Panc1 (cell line): ENCODE measurements around the gene MED12L. TPM values are rescaled to one million over a fixed set of nuclear protein-coding genes. Genes with fewer than 3 reads are reported as not detected.

ENCODE experiments used
- ATAC-seq: fragments of 200-7000 bp; cut with Tn5 transposase; 2 replicates; pipeline ENCODE4 v1.9.1; 2020; ENCODE audit warnings: mild to moderate bottlenecking, moderate library complexity
- BruUV-seq: library from RNA; stranded (reverse); fragments of 400-500 nt; replicated peaks from 2 replicates; lab custom pipeline; 2021; lab: Mats Ljungman, UMichigan
- CTCF ChIA-PET: fragments of 300-600 bp; sonication (Branson Sonifier 250); formaldehyde crosslinking; loops from one replicate; lab custom pipeline; 2022; ENCODE audit warnings: antibody characterized with exemption; lab: Charles Lee
- POLR2A ChIA-PET: fragments of 300-600 bp; sonication (Branson Sonifier 250); formaldehyde crosslinking; loops from one replicate; lab custom pipeline; 2022; ENCODE audit warnings: antibody characterized with exemption; lab: Charles Lee
- DNase-seq: peaks from one replicate; pipeline ENCODE4 v3.0.0-alpha.2; 2010; ENCODE audit warnings: low read depth, low spot score
- H3K27ac ChIP-seq: 2 replicates; pipeline ENCODE4 v1.5.1; 2011; ENCODE audit warnings: mild to moderate bottlenecking, low read length, inconsistent platforms
- H3K27me3 ChIP-seq: fragments of 200-500 bp; sonication (Bioruptor generic); 2 replicates; pipeline ENCODE4 v1.6.0; 2014; ENCODE audit warnings: low read length, inconsistent platforms; ENCODE audit not compliant: control insufficient read depth, insufficient read depth
- H3K36me3 ChIP-seq: fragments of 200-500 bp; sonication (Bioruptor generic); 2 replicates; pipeline ENCODE4 v1.5.1; 2014; ENCODE audit warnings: inconsistent platforms, mild to moderate bottlenecking, low read length, moderate library complexity; ENCODE audit not compliant: control insufficient read depth, insufficient read depth
- H3K4me1 ChIP-seq: 2 replicates; pipeline ENCODE4 v1.5.1; 2011; ENCODE audit warnings: inconsistent platforms, mild to moderate bottlenecking, low read length, moderate library complexity; ENCODE audit not compliant: control insufficient read depth, insufficient read depth
- H3K4me3 ChIP-seq, 2 experiments: 2 replicates each; pipeline ENCODE4 v1.5.1; 2011 to 2012; ENCODE audit warnings: low read depth in 2 of 2, low read length in 2 of 2, mild to moderate bottlenecking in 2 of 2, inconsistent platforms in 1 of 2, moderate library complexity in 1 of 2
- H3K9me3 ChIP-seq: fragments of 200-500 bp; sonication (Bioruptor generic); 2 replicates; pipeline ENCODE4 v1.5.1; 2014; ENCODE audit warnings: low read depth, mild to moderate bottlenecking, inconsistent platforms, low read length, moderate library complexity; ENCODE audit not compliant: control insufficient read depth, insufficient read depth
- POLR2AphosphoS5 ChIP-seq: IDR thresholded peaks from 2 replicates; pipeline ENCODE4 v1.6.1; 2012; ENCODE audit warnings: mild to moderate bottlenecking, low read depth, low read length, moderate library complexity
- SIN3A ChIP-seq: IDR thresholded peaks from 2 replicates; pipeline ENCODE4 v1.6.1; 2012; ENCODE audit warnings: low read depth, mild to moderate bottlenecking, low read length, moderate library complexity, borderline replicate concordance; ENCODE audit not compliant: insufficient read depth
- TCF7L2 ChIP-seq: IDR thresholded peaks from 2 replicates; pipeline ENCODE4 v1.6.1; 2011; ENCODE audit warnings: mild to moderate bottlenecking, low read depth, low read length, inconsistent platforms
- in situ Hi-C: cut with HindIII; loops from 2 replicates; pipeline ENCODE4 v1.10.0; 2016; ENCODE audit warnings: low sequenced_read_pairs, low pct_unique_long_range_greater_than_20kb
- intact Hi-C: fragments of 100-400 bp; cut with micrococcal nuclease; formaldehyde crosslinking; loops from one replicate; pipeline ENCODE4 v1.10.0; 2022; ENCODE audit not compliant: unreplicated experiment
- total RNA-seq: library from RNA; stranded (reverse); gene quantifications from one replicate; pipeline ENCODE4 v1.2.1, GENCODE V29; 2021; ENCODE audit not compliant: unreplicated experiment
- TF ChIP-seq, protein P1 (sequence below): fragments of 450-650 bp; IDR thresholded peaks from 2 replicates; pipeline ENCODE4 v1.5.1; 2017; ENCODE audit warnings: mild to moderate bottlenecking
- TF ChIP-seq, protein P2 (sequence below), 2 experiments: IDR thresholded peaks; 2 replicates each; pipeline ENCODE4 v1.6.1; 2011 to 2012; ENCODE audit warnings: low read depth in 2 of 2, control low read depth in 1 of 2, low read length in 1 of 2, mild to moderate bottlenecking in 1 of 2, moderate library complexity in 1 of 2; ENCODE audit not compliant: insufficient read depth in 1 of 2

MED12L gene
- total RNA-seq, 1 experiment from 2014 or later: 2.8 TPM

GRCh38 chr3:151452368-151452767 is 366.9 kb downstream of the MED12L start:
- Histone ChIP-seq H3K4me3 (no peak overlapping the region), H3K4me1 (no peaks in the 10 kb centered on the region), H3K36me3 (no peaks in the 10 kb centered on the region), H3K9me3 (no peaks in the 10 kb centered on the region; the same call in 1 of the 2 replicates), H3K27me3 (peaks cover 2% of the 10 kb centered on the region), H3K27ac (no peak overlapping the region)
- CTCF ChIA-PET: no interaction called here
- DNase-seq (no peak), ATAC-seq (no peak)
- POLR2A ChIA-PET: no interaction called here
- intact Hi-C loops (no loop called here), in situ Hi-C loops (no loop called here)
- no TSS peak for BruUV-seq
- no peak for TF ChIP-seq TCF7L2
- TF ChIP-seq, protein P1, sequence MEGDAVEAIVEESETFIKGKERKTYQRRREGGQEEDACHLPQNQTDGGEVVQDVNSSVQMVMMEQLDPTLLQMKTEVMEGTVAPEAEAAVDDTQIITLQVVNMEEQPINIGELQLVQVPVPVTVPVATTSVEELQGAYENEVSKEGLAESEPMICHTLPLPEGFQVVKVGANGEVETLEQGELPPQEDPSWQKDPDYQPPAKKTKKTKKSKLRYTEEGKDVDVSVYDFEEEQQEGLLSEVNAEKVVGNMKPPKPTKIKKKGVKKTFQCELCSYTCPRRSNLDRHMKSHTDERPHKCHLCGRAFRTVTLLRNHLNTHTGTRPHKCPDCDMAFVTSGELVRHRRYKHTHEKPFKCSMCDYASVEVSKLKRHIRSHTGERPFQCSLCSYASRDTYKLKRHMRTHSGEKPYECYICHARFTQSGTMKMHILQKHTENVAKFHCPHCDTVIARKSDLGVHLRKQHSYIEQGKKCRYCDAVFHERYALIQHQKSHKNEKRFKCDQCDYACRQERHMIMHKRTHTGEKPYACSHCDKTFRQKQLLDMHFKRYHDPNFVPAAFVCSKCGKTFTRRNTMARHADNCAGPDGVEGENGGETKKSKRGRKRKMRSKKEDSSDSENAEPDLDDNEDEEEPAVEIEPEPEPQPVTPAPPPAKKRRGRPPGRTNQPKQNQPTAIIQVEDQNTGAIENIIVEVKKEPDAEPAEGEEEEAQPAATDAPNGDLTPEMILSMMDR: no peak
- TF ChIP-seq POLR2AphosphoS5: no peak
- TF ChIP-seq SIN3A: no peak
- TF ChIP-seq, protein P2, sequence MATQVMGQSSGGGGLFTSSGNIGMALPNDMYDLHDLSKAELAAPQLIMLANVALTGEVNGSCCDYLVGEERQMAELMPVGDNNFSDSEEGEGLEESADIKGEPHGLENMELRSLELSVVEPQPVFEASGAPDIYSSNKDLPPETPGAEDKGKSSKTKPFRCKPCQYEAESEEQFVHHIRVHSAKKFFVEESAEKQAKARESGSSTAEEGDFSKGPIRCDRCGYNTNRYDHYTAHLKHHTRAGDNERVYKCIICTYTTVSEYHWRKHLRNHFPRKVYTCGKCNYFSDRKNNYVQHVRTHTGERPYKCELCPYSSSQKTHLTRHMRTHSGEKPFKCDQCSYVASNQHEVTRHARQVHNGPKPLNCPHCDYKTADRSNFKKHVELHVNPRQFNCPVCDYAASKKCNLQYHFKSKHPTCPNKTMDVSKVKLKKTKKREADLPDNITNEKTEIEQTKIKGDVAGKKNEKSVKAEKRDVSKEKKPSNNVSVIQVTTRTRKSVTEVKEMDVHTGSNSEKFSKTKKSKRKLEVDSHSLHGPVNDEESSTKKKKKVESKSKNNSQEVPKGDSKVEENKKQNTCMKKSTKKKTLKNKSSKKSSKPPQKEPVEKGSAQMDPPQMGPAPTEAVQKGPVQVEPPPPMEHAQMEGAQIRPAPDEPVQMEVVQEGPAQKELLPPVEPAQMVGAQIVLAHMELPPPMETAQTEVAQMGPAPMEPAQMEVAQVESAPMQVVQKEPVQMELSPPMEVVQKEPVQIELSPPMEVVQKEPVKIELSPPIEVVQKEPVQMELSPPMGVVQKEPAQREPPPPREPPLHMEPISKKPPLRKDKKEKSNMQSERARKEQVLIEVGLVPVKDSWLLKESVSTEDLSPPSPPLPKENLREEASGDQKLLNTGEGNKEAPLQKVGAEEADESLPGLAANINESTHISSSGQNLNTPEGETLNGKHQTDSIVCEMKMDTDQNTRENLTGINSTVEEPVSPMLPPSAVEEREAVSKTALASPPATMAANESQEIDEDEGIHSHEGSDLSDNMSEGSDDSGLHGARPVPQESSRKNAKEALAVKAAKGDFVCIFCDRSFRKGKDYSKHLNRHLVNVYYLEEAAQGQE (IDR thresholded peaks at IDR 0.05; ENCODE audit: insufficient read depth in 1 of 2, low read depth in 2 of 2, low read length in 1 of 2): no peak

- in situ Hi-C loops: no loop called here
- DNase-seq: no peak
- Histone ChIP-seq H3K9me3 (no peaks in the 10 kb centered on the region; the same call in 1 of the 2 replicates), H3K4me3 (no peak overlapping the region), H3K4me1 (no peaks in the 10 kb centered on the region), H3K27ac (no peak overlapping the region), H3K27me3 (peaks cover 2% of the 10 kb centered on the region), H3K36me3 (no peaks in the 10 kb centered on the region)
- intact Hi-C loops: no loop called here
- CTCF ChIA-PET: no interaction called here
- POLR2A ChIA-PET: no interaction called here
- ATAC-seq: no peak
- TF ChIP-seq TCF7L2 (no peak), SIN3A (no peak), POLR2AphosphoS5 (no peak)
- TF ChIP-seq, protein P1: no peak
- TF ChIP-seq, protein P2 (IDR thresholded peaks at IDR 0.05; ENCODE audit: insufficient read depth in 1 of 2, low read depth in 2 of 2, low read length in 1 of 2): no peak
- no TSS peak for BruUV-seq
These were observed 367.4 kb downstream of the MED12L start for GRCh38 chr3:151452841-151453240.
